ENCODE results near the gene ZNF423. TPM values are rescaled to one million over a fixed set of nuclear protein-coding genes. Genes with fewer than 3 reads are reported as not detected.

Gene ZNF423
- total and polyA plus RNA-seq, 7 donors = 2.3 to 30.7 (median 14.4) TPM

GRCh38 chr16:49490321-49490705 lies 365.6 kb downstream of the ZNF423 start:
- intact Hi-C loops (cut with DNase I) = loop anchor here in 1 of 2 donors (5.0 to 10.0 kb wide), 3 partner anchors 284 to 432 kb away; partner anchors contain the start of gene ZNF423
- Histone ChIP-seq H3K27me3 (ENCODE audit: insufficient read depth in 3 of 3, low read length in 2 of 3) (no peaks in the 10 kb centered on the region), H3K27ac (no peak overlapping the region), H3K4me3 (no peak overlapping the region), H3K9me3 (no peaks in the 10 kb centered on the region), H3K36me3 (ENCODE audit: insufficient read depth in 1 of 2, low read depth in 1 of 2) (no peaks in the 10 kb centered on the region), H3K4me1 (no peaks in the 10 kb centered on the region)
- TF ChIP-seq CTCF (IDR thresholded peaks at IDR 0.05) = no peak
- peak in 1 of 2 donors; percentile 8 for DNase-seq
- WGBS, 3 donors = 88 to 93% (median 92%) methylated on average over 8 of the region's 8 CpGs
- ATAC-seq = no peak

GRCh38 chr16:49489686-49490320 lies 366.1 kb downstream of the ZNF423 start:
- H3K9me3 ChIP-seq = no peaks in the 10 kb centered on the region
- 90 to 93% (median 90%) methylated on average over 7 of the region's 7 CpGs for WGBS, 3 donors
- ATAC-seq (no peak), DNase-seq (peak in 1 of 2 donors; percentile 42)
- intact Hi-C loops (cut with DNase I) = loop anchor here in 1 of 2 donors (5.0 to 10.0 kb wide), 3 partner anchors 285 to 432 kb away; partner anchors contain the start of gene ZNF423
- H3K27ac ChIP-seq = no peak overlapping the region
- H3K27me3 ChIP-seq (ENCODE audit: insufficient read depth in 3 of 3, low read length in 2 of 3) = no peaks in the 10 kb centered on the region
- no peaks in the 10 kb centered on the region for H3K36me3 ChIP-seq (ENCODE audit: insufficient read depth in 1 of 2, low read depth in 1 of 2)
- no peaks in the 10 kb centered on the region for H3K4me1 ChIP-seq
- no peak for TF ChIP-seq CTCF (IDR thresholded peaks at IDR 0.05)
- H3K4me3 ChIP-seq = no peak overlapping the region

- H3K27ac ChIP-seq = no peak overlapping the region
- H3K4me3 ChIP-seq = no peak overlapping the region
- no peaks in the 10 kb centered on the region for H3K27me3 ChIP-seq (ENCODE audit: insufficient read depth in 3 of 3, low read length in 2 of 3)
- DNase-seq = peak in 1 of 2 donors; percentile 34
- WGBS, 3 donors = 90 to 95% (median 94%) methylated on average over 20 to 21 of the region's 21 CpGs
- intact Hi-C loops (cut with DNase I) = no loop called here
- H3K4me1 ChIP-seq = peaks cover 2% of the 10 kb centered on the region
- TF ChIP-seq CTCF (IDR thresholded peaks at IDR 0.05) = no peak
- ATAC-seq = no peak
- no peaks in the 10 kb centered on the region for H3K36me3 ChIP-seq (ENCODE audit: insufficient read depth in 1 of 2, low read depth in 1 of 2)
- H3K9me3 ChIP-seq = no peaks in the 10 kb centered on the region
These were observed 367.0 kb downstream of the ZNF423 start for GRCh38 chr16:49488740-49489525.

GRCh38 chr16:49488336-49488735 lies 367.6 kb downstream of the ZNF423 start:
- no peak for TF ChIP-seq CTCF (IDR thresholded peaks at IDR 0.05)
- Histone ChIP-seq H3K4me3 (no peak overlapping the region), H3K4me1 (peaks cover 6% of the 10 kb centered on the region), H3K27ac (no peak overlapping the region), H3K36me3 (ENCODE audit: insufficient read depth in 1 of 2, low read depth in 1 of 2) (no peaks in the 10 kb centered on the region), H3K27me3 (ENCODE audit: insufficient read depth in 3 of 3, low read length in 2 of 3) (no peaks in the 10 kb centered on the region), H3K9me3 (no peaks in the 10 kb centered on the region)
- 94 to 96% (median 95%) methylated on average over 4 of the region's 4 CpGs for WGBS, 3 donors
- ATAC-seq = no peak
- peak in 1 of 2 donors; percentile 25 for DNase-seq
- intact Hi-C loops (cut with DNase I) = no loop called here

Data from psoas muscle (tissue), 8 donors.